ENCODE measurements around the gene COL25A1.

The COL25A1 gene

DNA sequence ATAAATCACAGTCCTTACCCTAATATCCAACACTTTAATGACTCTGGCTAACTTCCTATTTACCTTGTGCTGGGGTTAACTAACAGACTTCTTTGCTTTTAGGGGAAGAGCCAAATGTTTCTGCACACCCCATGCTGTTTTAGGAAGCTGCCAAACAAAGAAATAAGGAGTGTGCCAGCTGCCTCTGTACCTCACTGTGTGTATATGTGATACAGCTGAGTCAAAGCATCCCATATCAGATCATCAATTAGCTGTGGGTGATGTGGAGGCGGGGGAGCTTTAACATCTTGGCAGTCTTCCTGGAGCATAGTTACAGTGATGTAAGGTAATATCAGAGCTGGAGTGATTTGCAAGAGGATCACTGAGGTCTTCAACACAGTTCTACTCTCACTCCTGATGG, 95.4 kb downstream of the COL25A1 start:
- no peaks in the 10 kb centered on the region for H3K9me3 ChIP-seq (ENCODE audit: control insufficient read depth in 5 of 5, low read length in 5 of 5)
- no peak overlapping the region for H3K4me3 ChIP-seq (ENCODE audit: low read depth in 1 of 5, low read length in 5 of 5)
- no peaks in the 10 kb centered on the region for H3K36me3 ChIP-seq (ENCODE audit: control insufficient read depth in 5 of 5, insufficient read depth in 5 of 5, low read length in 5 of 5)
- no peak overlapping the region for H3K27ac ChIP-seq (ENCODE audit: low read depth, low read length)
- H3K9ac ChIP-seq (ENCODE audit: low read length in 5 of 5): no peak overlapping the region
- H3K4me1 ChIP-seq (ENCODE audit: control insufficient read depth in 5 of 5, insufficient read depth in 5 of 5, low read length in 5 of 5): no peaks in the 10 kb centered on the region
- H3K27me3 ChIP-seq (ENCODE audit: control insufficient read depth in 5 of 5, insufficient read depth in 4 of 5, low read length in 5 of 5): no peaks in the 10 kb centered on the region

DNA sequence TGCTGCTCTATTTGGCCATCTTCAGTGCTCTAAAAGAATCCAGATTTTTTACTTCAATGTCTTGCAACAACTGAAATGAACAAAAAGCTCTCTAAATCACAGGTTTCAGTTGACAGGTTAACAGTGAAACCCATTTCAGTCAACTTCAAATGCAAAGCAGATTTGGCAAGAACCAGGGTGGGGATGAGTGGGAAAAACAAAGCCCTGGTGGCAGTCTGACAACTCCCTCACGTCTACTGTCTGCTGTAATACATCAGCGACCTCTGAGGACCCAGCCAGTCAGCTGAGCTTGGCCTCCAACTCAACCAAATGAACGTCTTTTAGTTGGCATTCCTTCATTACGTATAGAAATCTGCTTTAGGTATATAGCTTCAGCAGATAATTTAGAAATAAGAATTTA, 95.8 kb downstream of the COL25A1 start:
- Histone ChIP-seq H3K4me1 (ENCODE audit: control insufficient read depth in 5 of 5, insufficient read depth in 5 of 5, low read length in 5 of 5) (no peaks in the 10 kb centered on the region), H3K27me3 (ENCODE audit: control insufficient read depth in 5 of 5, insufficient read depth in 4 of 5, low read length in 5 of 5) (no peaks in the 10 kb centered on the region), H3K27ac (ENCODE audit: low read depth, low read length) (no peak overlapping the region), H3K9me3 (ENCODE audit: control insufficient read depth in 5 of 5, low read length in 5 of 5) (no peaks in the 10 kb centered on the region), H3K4me3 (ENCODE audit: low read depth in 1 of 5, low read length in 5 of 5) (no peak overlapping the region), H3K9ac (ENCODE audit: low read length in 5 of 5) (no peak overlapping the region), H3K36me3 (ENCODE audit: control insufficient read depth in 5 of 5, insufficient read depth in 5 of 5, low read length in 5 of 5) (no peaks in the 10 kb centered on the region)

DNA sequence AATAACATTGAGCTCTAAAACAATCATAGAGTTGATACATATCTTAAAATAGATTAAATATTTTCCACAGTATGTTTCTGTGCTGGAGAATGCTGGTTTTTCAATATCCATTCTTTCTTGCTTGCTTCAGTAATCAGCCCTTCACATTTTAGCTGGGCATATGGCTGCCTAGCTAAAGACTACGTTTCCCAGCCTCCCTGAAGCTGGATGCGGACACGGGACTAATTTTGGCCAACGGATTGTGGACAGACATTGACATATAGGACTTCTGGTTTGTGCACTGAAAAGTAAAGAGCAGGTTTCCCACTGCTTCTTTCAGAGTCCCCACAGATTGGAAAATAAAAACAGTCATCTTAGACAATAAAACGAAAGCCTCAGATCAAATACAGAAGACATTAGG, 97.3 kb downstream of the COL25A1 start:
- H3K9ac ChIP-seq (ENCODE audit: low read length in 5 of 5): no peak overlapping the region
- no peak overlapping the region for H3K4me3 ChIP-seq (ENCODE audit: low read depth in 1 of 5, low read length in 5 of 5)
- no peaks in the 10 kb centered on the region for H3K9me3 ChIP-seq (ENCODE audit: control insufficient read depth in 5 of 5, low read length in 5 of 5)
- H3K36me3 ChIP-seq (ENCODE audit: control insufficient read depth in 5 of 5, insufficient read depth in 5 of 5, low read length in 5 of 5): no peaks in the 10 kb centered on the region
- no peaks in the 10 kb centered on the region for H3K27me3 ChIP-seq (ENCODE audit: control insufficient read depth in 5 of 5, insufficient read depth in 4 of 5, low read length in 5 of 5)
- no peaks in the 10 kb centered on the region for H3K4me1 ChIP-seq (ENCODE audit: control insufficient read depth in 5 of 5, insufficient read depth in 5 of 5, low read length in 5 of 5)
- no peak overlapping the region for H3K27ac ChIP-seq (ENCODE audit: low read depth, low read length)

DNA sequence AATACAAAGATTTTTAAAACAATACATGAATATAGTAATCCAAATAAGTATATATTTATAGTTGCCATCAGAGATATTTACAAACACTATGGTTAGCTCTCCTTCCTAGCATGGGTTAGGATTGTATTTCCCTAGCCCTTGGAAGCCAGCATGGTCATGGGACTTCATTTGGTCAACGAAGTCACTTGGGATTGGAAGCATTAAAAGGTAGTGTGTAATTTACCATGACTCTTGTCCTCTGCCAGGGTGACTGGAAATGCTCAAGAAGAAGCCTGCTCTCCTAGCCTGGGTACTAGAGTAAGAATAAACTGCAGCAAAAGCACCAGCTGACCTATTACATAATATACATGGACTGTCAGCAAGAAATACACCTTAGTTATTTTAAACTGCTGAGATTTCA, 102.9 kb downstream of the COL25A1 start:
- no peak overlapping the region for H3K27ac ChIP-seq (ENCODE audit: low read depth, low read length)
- H3K27me3 ChIP-seq (ENCODE audit: control insufficient read depth in 5 of 5, insufficient read depth in 4 of 5, low read length in 5 of 5): no peaks in the 10 kb centered on the region
- no peaks in the 10 kb centered on the region for H3K36me3 ChIP-seq (ENCODE audit: control insufficient read depth in 5 of 5, insufficient read depth in 5 of 5, low read length in 5 of 5)
- H3K4me1 ChIP-seq (ENCODE audit: control insufficient read depth in 5 of 5, insufficient read depth in 5 of 5, low read length in 5 of 5): peaks cover 0 to 8% (median 0%) of the 10 kb centered on the region in 5 donors
- no peaks in the 10 kb centered on the region for H3K9me3 ChIP-seq (ENCODE audit: control insufficient read depth in 5 of 5, low read length in 5 of 5)
- no peak overlapping the region for H3K4me3 ChIP-seq (ENCODE audit: low read depth in 1 of 5, low read length in 5 of 5)
- H3K9ac ChIP-seq (ENCODE audit: low read length in 5 of 5): no peak overlapping the region

DNA sequence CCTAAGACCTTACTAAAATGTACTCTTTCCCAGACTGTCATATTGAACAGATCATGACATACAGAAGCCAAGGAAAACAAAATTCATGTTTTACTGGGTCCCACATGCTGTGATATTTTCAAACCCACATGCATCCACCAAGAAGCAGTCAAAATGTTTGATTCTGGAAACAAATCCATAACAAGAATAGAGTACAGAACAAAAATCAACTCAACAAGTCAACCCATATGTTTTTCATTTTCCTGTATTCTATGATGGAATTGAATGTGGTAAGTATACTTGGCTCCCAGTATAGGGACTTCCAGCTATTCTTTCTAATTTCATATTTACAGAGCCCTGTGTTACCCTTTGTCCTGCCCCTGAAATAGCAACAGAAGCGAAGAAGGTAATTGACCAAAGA, 106.8 kb downstream of the COL25A1 start:
- Histone ChIP-seq H3K4me1 (ENCODE audit: control insufficient read depth in 5 of 5, insufficient read depth in 5 of 5, low read length in 5 of 5) (peaks cover 0 to 8% (median 0%) of the 10 kb centered on the region in 5 donors), H3K27ac (ENCODE audit: low read depth, low read length) (no peak overlapping the region), H3K36me3 (ENCODE audit: control insufficient read depth in 5 of 5, insufficient read depth in 5 of 5, low read length in 5 of 5) (no peaks in the 10 kb centered on the region), H3K4me3 (ENCODE audit: low read depth in 1 of 5, low read length in 5 of 5) (no peak overlapping the region), H3K9ac (ENCODE audit: low read length in 5 of 5) (no peak overlapping the region), H3K27me3 (ENCODE audit: control insufficient read depth in 5 of 5, insufficient read depth in 4 of 5, low read length in 5 of 5) (no peaks in the 10 kb centered on the region), H3K9me3 (ENCODE audit: control insufficient read depth in 5 of 5, low read length in 5 of 5) (no peaks in the 10 kb centered on the region)

DNA sequence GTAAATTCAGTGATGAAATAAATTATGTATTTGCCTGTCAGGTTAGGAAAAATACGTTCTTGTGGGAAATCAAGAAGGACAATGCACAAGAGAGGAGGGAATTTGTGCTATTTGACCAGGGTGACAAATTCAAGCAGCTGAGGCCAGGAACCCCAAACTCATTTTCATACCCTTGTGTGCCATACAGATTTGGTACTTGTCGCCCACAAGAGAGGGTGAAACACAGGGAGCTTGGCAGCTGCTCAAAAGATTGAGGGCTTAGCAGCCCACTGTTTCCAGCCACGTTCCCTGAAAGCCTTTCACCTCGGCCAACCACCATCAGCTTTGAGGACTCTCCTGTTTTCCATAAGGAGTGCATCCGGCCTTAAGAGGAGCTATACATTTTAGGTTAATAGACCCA, 111.2 kb downstream of the COL25A1 start:
- H3K27ac ChIP-seq (ENCODE audit: low read depth, low read length): no peak overlapping the region
- H3K4me3 ChIP-seq (ENCODE audit: low read depth in 1 of 5, low read length in 5 of 5): no peak overlapping the region
- no peaks in the 10 kb centered on the region for H3K27me3 ChIP-seq (ENCODE audit: control insufficient read depth in 5 of 5, insufficient read depth in 4 of 5, low read length in 5 of 5)
- no peaks in the 10 kb centered on the region for H3K36me3 ChIP-seq (ENCODE audit: control insufficient read depth in 5 of 5, insufficient read depth in 5 of 5, low read length in 5 of 5)
- H3K9ac ChIP-seq (ENCODE audit: low read length in 5 of 5): no peak overlapping the region
- H3K4me1 ChIP-seq (ENCODE audit: control insufficient read depth in 5 of 5, insufficient read depth in 5 of 5, low read length in 5 of 5): peaks cover 0 to 8% (median 0%) of the 10 kb centered on the region in 5 donors
- no peaks in the 10 kb centered on the region for H3K9me3 ChIP-seq (ENCODE audit: control insufficient read depth in 5 of 5, low read length in 5 of 5)

DNA sequence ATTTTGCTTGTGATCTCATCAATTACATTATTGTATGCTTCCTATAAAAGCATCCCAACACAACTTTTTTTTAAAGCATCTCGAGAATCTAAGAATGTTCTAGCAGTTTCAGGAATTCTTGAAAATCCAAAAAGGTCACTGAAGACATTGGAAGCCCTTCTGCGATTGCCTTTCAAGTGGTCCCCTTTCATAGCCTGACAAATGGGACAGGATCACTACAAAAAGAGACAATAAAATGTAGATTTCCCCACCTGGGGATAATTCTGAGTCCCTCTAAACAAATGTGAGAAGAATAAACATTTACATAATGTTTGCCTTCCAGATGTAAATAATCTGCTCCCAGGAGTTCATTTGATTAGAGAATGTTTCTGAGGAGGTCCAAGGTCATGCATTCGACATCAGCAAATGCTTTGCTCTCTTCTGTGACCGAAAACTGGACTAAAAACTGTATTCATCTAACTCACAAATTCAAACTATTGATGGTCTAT, 116.0 kb downstream of the COL25A1 start:
- H3K27me3 ChIP-seq (ENCODE audit: control insufficient read depth in 5 of 5, insufficient read depth in 4 of 5, low read length in 5 of 5): no peaks in the 10 kb centered on the region
- H3K36me3 ChIP-seq (ENCODE audit: control insufficient read depth in 5 of 5, insufficient read depth in 5 of 5, low read length in 5 of 5): no peaks in the 10 kb centered on the region
- H3K9me3 ChIP-seq (ENCODE audit: control insufficient read depth in 5 of 5, low read length in 5 of 5): peaks cover 0 to 2% (median 0%) of the 10 kb centered on the region in 5 donors
- H3K9ac ChIP-seq (ENCODE audit: low read length in 5 of 5): no peak overlapping the region
- H3K4me3 ChIP-seq (ENCODE audit: low read depth in 1 of 5, low read length in 5 of 5): no peak overlapping the region
- no peak overlapping the region for H3K27ac ChIP-seq (ENCODE audit: low read depth, low read length)
- peaks cover 0 to 21% (median 12%) of the 10 kb centered on the region in 5 donors for H3K4me1 ChIP-seq (ENCODE audit: control insufficient read depth in 5 of 5, insufficient read depth in 5 of 5, low read length in 5 of 5)

DNA sequence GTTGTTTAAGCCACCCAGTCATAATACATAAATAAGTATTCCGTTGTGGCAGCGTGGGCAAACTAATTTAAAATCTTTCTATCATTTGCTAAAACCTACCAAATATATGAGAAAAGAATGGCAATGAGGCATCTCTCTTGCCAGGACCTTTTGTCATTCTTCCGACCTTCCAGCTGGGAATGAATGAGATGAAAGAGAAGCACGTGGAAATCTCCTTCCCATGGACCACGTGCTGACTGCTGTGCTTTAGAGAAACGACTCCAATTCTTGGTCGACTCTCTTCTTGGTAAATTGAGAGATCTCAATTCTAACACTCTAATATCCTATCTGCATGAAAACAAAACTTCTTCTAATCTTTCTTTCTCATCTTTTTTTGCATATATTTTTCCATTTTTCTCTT, 116.5 kb downstream of the COL25A1 start:
- Histone ChIP-seq H3K27me3 (ENCODE audit: control insufficient read depth in 5 of 5, insufficient read depth in 4 of 5, low read length in 5 of 5) (no peaks in the 10 kb centered on the region), H3K36me3 (ENCODE audit: control insufficient read depth in 5 of 5, insufficient read depth in 5 of 5, low read length in 5 of 5) (no peaks in the 10 kb centered on the region), H3K27ac (ENCODE audit: low read depth, low read length) (peak overlapping the region; percentile 55), H3K9ac (ENCODE audit: low read length in 5 of 5) (no peak overlapping the region), H3K4me1 (ENCODE audit: control insufficient read depth in 5 of 5, insufficient read depth in 5 of 5, low read length in 5 of 5) (peaks cover 0 to 21% (median 12%) of the 10 kb centered on the region in 5 donors), H3K9me3 (ENCODE audit: control insufficient read depth in 5 of 5, low read length in 5 of 5) (peaks cover 0 to 2% (median 0%) of the 10 kb centered on the region in 5 donors), H3K4me3 (ENCODE audit: low read depth in 1 of 5, low read length in 5 of 5) (no peak overlapping the region)

DNA sequence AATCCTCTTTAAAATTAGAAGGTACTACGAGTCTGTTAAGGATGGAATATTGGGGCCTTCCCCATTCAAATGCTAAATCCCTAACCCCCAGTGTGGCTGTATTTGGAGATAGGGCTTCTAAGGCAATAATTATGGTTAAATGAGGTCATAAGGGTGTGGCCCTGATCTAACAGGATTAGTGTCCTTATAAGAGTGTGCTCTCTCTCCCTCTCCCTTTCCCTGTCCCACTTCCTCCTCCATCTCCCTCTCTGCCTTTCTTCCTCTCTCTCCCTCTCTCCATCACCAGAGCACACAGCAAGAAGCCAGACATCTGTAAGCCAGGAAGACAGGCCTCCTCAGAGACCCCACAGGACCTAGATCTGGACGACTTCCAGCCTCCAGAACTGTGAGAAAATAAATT, 116.9 kb downstream of the COL25A1 start:
- Histone ChIP-seq H3K4me3 (ENCODE audit: low read depth in 1 of 5, low read length in 5 of 5) (no peak overlapping the region), H3K27me3 (ENCODE audit: control insufficient read depth in 5 of 5, insufficient read depth in 4 of 5, low read length in 5 of 5) (no peaks in the 10 kb centered on the region), H3K9me3 (ENCODE audit: control insufficient read depth in 5 of 5, low read length in 5 of 5) (peaks cover 0 to 2% (median 0%) of the 10 kb centered on the region in 5 donors), H3K36me3 (ENCODE audit: control insufficient read depth in 5 of 5, insufficient read depth in 5 of 5, low read length in 5 of 5) (no peaks in the 10 kb centered on the region), H3K9ac (ENCODE audit: low read length in 5 of 5) (no peak overlapping the region), H3K27ac (ENCODE audit: low read depth, low read length) (peak overlapping the region; percentile 55), H3K4me1 (ENCODE audit: control insufficient read depth in 5 of 5, insufficient read depth in 5 of 5, low read length in 5 of 5) (peaks cover 0 to 21% (median 12%) of the 10 kb centered on the region in 5 donors)

DNA sequence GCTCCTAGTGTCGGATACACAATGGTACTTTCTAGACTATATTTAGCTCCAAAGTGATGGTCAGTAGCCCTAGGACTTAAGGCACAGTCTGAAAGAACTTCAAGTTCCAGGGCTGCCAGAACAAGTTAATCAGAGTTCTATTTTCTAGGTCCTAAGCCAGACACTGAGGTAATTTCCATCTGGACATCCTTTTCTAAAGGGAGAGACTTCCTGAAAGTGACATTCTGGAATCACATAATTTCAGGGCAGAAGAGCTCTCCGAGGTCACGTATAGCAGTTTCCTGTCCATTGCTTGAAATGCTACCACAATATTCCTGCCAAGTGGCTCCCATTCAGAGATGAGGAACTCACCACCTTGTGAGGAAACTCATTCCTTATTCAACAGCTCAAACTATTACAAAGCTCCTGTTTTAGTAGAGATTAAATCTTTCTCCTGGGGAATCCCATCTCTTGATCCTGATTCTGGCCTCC, 117.9 kb downstream of the COL25A1 start:
- Histone ChIP-seq H3K36me3 (ENCODE audit: control insufficient read depth in 5 of 5, insufficient read depth in 5 of 5, low read length in 5 of 5) (no peaks in the 10 kb centered on the region), H3K27me3 (ENCODE audit: control insufficient read depth in 5 of 5, insufficient read depth in 4 of 5, low read length in 5 of 5) (no peaks in the 10 kb centered on the region), H3K4me3 (ENCODE audit: low read depth in 1 of 5, low read length in 5 of 5) (no peak overlapping the region), H3K9me3 (ENCODE audit: control insufficient read depth in 5 of 5, low read length in 5 of 5) (peaks cover 0 to 2% (median 0%) of the 10 kb centered on the region in 5 donors), H3K27ac (ENCODE audit: low read depth, low read length) (peak overlapping the region; percentile 55), H3K4me1 (ENCODE audit: control insufficient read depth in 5 of 5, insufficient read depth in 5 of 5, low read length in 5 of 5) (peaks cover 0 to 21% (median 12%) of the 10 kb centered on the region in 5 donors), H3K9ac (ENCODE audit: low read length in 5 of 5) (no peak overlapping the region)

Data from subcutaneous abdominal adipose tissue (tissue), 5 donors.